Stimulated activated CD8-positive, alpha-beta memory T cell treated with anti-CD3 and anti-CD28 coated beads, Interleukin-15, amount 100 ng/mL, for 48 hours (primary cell): ENCODE results near the gene PLEKHM3.

Source experiments
- DNase-seq, 2 donors: peaks; one replicate each; pipeline ENCODE4 v3.0.0-alpha.2; 2020; ENCODE audit warnings: low read depth in 2 of 2

The PLEKHM3 gene

DNA sequence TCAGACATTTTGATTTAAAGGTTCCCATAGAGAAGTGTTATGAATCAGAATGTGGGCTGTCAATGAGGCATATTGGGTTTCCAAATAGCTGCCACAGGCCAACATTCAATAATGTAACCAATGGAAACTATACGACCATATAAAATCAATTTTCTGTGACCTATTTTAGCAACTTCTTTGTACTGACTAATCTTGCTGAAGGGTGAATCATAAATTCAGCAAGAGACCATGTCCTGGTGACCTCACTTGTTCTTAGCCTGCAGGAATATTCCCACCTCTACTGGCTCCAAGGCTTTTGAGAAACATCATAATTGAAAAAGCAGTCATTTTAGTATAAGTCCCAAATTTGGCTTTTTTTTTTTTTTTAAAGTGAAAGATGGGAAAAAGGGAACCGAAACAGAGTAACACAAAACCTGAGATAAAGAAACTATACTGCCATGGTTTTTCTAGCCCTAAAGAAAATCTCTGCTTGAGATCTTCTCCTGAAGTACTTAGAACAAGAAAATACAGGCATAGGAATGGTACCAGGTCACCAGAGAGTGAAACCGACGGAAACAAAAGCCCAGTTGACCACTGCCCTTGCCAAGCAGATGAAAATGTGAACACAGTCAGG, 32.1 kb downstream of the PLEKHM3 start:
- DNase-seq, result no peak

DNA sequence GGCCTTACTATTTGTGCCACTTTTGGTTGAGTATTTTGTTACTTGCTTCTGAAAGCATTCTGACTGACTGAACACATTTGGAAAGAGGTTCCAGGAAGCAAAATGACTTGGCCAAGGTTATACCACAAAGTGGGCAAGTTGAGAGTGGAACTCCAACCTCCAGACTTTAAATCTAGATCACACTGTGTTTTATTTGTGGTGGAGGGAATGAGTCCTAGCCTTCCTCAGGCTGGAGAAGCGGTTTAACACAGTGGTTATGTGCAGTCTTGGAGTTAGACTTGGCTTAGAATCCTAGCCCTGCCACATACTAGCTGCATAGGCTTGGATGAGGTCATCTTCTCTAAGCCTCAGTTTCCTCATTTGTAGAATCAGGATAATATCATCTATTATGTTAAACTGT, 33.4 kb downstream of the PLEKHM3 start:
- DNase-seq, result no peak

GRCh38 chr2:207990784-207991183, 34.5 kb downstream of the PLEKHM3 start:
- no peak for DNase-seq

DNA sequence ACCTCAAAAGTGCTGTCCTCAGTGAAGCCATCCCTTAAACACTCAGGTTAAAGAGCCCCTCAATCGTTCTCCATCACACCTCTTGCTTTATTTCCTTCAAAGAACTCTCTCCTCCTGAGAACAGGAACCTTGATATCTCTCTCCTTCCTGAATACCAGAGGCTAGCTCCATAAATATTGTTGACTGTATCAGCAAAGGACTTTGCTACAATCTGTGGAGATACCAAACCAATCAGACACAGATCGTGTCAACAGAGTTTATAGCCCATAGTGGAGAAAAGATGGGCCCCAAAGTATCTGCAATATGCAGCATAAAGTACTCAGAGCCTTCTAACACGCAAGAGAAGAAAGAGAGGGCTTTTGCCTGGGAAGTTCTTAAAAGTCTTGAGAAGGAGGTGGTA, 36.4 kb downstream of the PLEKHM3 start:
- no peak for DNase-seq

- no peak for DNase-seq
These were observed 38.2 kb downstream of the PLEKHM3 start for GRCh38 chr2:207987025-207987716.

- no peak for DNase-seq
These were observed 40.4 kb downstream of the PLEKHM3 start for GRCh38 chr2:207984765-207985480.

- DNase-seq, result no peak
These were observed 41.7 kb downstream of the PLEKHM3 start for GRCh38 chr2:207983641-207984042.

DNA sequence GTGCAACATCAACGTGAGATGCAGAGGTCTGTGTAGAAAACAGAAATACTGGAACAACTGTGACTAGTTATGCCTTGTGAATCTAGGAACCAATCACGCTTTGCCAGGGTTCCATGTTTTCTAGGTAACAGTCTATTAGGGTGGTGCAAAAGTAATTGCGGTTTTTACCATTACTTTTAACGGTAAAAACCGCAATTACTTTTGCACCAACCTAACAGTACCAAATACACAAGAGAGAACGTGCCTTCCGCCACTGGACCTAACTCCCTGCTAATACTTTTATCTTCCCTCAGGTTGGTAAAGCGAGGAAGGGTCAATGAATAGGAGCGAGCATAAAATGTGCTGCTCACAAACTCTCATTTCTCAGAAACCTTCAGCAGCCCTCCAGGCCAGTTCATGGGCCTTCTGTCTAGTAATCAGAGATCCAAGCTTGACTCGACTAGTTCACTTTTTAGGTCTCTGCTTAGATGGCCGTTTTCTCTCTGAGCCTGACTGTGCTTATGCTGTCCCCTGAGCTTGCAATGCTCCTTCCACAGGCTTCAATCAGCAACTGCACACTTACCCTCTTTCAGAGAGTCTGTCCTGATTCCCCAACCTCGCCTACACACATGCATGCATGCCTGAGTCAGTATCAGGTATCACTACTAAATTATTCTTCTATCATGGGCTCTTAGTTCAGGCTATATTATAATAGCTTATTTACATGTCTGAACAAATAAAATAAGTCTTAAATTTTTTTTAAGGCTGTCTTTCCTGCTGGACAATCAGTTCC, 47.0 kb downstream of the PLEKHM3 start:
- no peak for DNase-seq

DNA sequence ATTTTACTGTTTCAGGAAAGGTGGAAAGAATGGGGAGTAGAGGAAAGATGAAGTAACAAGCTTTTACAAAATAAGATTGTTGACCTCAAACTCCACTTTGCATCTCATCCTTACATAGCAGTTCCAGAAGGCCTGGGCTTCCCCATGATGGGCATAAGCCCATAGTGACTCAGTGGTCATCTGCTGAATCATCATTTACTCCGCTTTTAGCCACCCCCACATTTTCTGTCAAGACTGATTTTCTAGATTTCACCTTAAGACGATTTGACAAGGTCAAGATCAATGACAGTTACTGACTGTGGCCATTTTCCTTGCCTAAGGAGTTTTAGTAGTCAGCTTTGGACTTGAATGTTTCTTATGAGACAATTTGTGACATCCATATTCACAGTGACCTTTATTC, 49.4 kb downstream of the PLEKHM3 start:
- no peak for DNase-seq

DNA sequence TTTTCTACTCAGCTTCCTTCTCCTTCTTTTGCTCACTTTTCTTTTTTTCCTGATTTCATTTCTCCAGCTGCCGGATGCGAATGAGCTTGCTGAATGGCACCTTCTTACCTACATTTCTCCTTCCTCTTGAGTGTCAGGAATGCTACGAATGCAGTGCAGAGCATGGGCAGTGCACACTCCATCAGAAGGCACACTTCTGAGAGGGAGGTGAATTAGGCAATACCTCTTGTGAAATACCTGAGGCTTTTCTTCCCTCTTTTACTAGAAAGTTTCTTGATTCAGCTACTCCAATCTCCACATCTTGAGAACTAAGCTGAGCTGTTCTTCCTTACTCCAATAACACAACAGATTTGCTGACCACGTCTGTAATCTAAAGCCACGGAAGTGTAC, 51.1 kb downstream of the PLEKHM3 start:
- DNase-seq, result no peak

- no peak for DNase-seq
These were observed 54.5 kb downstream of the PLEKHM3 start for GRCh38 chr2:207970826-207971180.

DNA sequence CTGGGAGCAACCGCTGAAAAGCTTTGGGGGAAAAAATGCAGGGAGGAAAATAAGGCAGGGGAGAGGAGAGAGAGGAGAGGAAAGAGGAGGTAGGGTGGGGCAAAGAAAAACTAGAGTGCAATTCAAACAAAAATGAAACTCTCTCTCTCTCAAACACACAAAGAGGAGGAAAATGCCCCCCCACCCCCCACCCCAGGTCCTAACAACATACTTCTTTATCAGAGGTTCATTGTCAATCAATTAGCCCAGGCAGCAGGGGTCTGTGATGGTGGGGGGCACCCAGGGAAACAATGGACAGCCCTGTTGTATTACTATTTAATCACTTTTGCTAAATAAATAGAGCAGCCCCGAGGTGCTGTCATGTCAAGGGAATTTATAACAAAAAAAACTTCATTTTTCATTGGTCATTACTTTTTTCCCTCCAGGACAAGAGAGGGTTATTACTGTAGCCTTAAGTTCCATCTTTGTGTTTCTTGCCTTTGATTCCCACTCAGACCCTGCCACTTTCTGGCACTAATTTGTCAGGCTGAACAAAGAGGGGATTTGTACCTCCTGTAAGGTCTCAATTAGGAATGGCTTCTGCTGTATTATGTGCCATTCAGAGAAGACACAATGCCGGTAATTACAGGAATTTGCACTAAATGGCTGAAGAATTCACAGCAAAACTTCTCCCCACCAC, 55.0 kb downstream of the PLEKHM3 start:
- DNase-seq, result no peak

DNA sequence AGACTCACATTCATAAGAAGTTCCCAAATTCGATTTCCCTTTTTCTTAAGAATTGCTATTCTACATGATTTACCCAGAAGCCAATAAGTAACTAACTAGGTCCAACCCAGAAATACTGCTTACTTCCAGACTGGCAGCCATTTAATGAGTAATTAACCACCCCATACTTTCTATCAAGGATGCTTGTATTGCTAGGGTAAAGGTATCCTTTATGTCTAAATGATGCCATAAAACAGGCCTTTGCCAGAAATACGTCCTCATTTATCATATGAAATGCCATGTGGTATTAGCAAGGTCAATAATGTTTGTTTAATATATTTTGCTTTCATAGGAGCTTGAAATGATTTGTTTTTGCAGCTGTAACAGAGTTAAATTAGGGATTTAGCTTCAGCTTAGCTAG, 56.1 kb downstream of the PLEKHM3 start:
- no peak for DNase-seq

GRCh38 chr2:207967121-207967520, 58.2 kb downstream of the PLEKHM3 start:
- DNase-seq, result no peak

DNA sequence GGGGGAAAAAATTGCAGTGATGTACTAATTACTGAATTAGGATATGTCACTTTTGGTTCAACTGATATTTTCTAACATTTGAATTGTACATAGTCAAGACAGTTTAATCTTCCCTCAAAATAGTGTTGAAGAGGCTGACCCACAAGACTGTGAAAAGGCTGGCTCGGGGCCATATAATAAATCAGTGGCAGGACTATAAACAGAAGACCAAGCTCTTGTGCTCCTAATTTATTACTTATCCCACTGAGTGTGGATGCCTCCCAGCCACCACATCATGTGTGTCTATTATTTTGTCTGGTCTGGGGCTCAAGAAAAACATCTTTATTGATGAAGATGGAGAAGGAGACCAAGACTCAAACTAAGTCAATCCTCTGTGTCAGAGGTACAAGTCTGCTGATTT, 64.4 kb downstream of the PLEKHM3 start:
- no peak for DNase-seq

DNA sequence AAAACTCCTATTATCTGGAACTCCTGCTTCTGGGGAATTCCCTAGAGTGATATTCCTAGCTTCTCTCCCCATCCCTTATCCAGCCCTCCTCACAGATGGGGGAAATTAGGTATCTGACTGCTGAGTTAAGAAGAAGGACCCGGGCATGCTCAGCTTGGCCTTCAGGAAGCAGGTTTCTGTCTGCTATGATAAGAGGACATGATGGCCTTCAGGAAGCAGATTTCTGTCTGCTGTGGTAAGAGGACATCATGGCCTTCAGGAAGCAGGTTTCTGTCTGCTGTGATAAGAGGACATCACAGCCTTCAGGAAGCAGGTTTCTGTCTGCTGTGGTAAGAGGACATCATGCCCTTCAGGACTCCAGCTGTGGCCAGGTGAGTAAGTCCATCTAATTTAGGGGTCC, 65.2 kb downstream of the PLEKHM3 start:
- DNase-seq, result no peak

DNA sequence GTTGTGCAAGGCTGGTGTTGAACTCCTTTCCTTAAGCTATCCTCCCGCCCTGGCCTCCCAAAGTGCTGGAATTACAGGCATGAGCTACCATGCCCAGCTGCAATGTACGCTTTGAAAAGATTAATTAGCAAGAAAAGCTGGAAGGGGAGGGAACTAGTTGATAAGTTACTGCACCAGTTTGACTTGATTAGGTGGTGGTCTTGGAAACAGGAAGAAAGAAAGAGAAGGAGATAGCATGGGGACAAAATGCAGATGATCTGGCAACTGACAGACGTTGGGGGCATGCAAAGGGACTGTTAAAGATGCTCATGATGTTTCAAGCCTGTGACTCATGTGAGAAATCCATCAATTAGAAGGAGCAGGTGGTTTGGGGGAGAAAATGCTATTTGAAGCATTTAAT, 68.6 kb downstream of the PLEKHM3 start:
- no peak for DNase-seq

- no peak for DNase-seq
These were observed 69.9 kb downstream of the PLEKHM3 start for GRCh38 chr2:207955456-207955855.

- DNase-seq, result no peak
These were observed 72.0 kb downstream of the PLEKHM3 start for GRCh38 chr2:207953354-207953753.

GRCh38 chr2:207952564-207953345, 72.6 kb downstream of the PLEKHM3 start:
- no peak for DNase-seq
